ENCODE data around the gene SLC27A4.

DNA sequence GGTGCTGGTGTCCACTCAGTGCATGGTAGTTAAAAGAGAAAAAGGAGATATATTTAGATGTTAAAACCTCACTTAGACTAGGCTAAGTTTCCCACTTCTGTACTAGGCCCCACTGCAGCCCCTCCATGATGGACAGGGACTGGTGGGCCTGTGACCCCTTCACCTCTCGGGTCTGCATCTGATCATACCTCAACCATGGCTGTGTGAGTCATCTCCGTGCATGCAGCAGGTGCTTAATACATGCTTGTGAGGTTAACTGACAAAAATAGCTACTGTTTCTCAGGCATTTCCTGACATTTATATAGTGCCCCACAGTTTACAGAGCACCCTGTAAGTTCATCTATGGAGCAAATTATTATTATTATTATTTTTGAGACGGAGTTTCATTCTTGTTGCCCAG, 22.4 kb downstream of the SLC27A4 start:
- TF ChIP-seq CTCF (IDR thresholded peaks at IDR 0.05) (no peak), POLR2A (IDR thresholded peaks at IDR 0.05) (no peak)

Measured in ovary (tissue), 3 donors.